Measurements from ENCODE around the gene CAMK2B.

CAMK2B gene

GRCh38 chr7:44286182-44286617, 39.2 kb downstream of the CAMK2B start:
- no peaks in the 10 kb centered on the region for H4K20me1 ChIP-seq (ENCODE audit: insufficient read depth, low read length)
- H3K9me2 ChIP-seq (ENCODE audit: low read depth, low read length), result no peaks in the 10 kb centered on the region
- TF ChIP-seq EZH2 (IDR thresholded peaks at IDR 0.05; ENCODE audit: borderline replicate concordance, low read length) (no peak), CTCF (IDR thresholded peaks at IDR 0.05; ENCODE audit: low read length) (peak; percentile 31; the same call in 1 of the 2 replicates)
- H3K9ac ChIP-seq (ENCODE audit: low read length), result no peak overlapping the region
- no peak overlapping the region for H3K27ac ChIP-seq (ENCODE audit: low read depth, low read length, poor library complexity, severe bottlenecking)
- no peak overlapping the region for H3K4me2 ChIP-seq (ENCODE audit: low read length)
- H3K79me2 ChIP-seq (ENCODE audit: insufficient read depth, low read length), result no peaks in the 10 kb centered on the region
- H3K36me3 ChIP-seq (ENCODE audit: insufficient read depth, low read length), result no peaks in the 10 kb centered on the region
- no peaks in the 10 kb centered on the region for H3K9me3 ChIP-seq (ENCODE audit: low read length)
- H2AFZ ChIP-seq (ENCODE audit: low read length), result no peak overlapping the region
- no peaks in the 10 kb centered on the region for H3K4me1 ChIP-seq (ENCODE audit: insufficient read depth, low read length, severe bottlenecking)
- H3K4me3 ChIP-seq (ENCODE audit: low read depth, low read length, poor library complexity, severe bottlenecking), result no peak overlapping the region
- H3F3A ChIP-seq (ENCODE audit: insufficient read depth, low read length), result no peaks in the 10 kb centered on the region
- H3K27me3 ChIP-seq (ENCODE audit: insufficient read depth, low read length), result peaks cover 12% of the 10 kb centered on the region

GRCh38 chr7:44285561-44285960, 39.8 kb downstream of the CAMK2B start:
- Histone ChIP-seq H3K79me2 (ENCODE audit: insufficient read depth, low read length) (no peaks in the 10 kb centered on the region), H3K9me2 (ENCODE audit: low read depth, low read length) (no peaks in the 10 kb centered on the region), H3K4me1 (ENCODE audit: insufficient read depth, low read length, severe bottlenecking) (no peaks in the 10 kb centered on the region), H2AFZ (ENCODE audit: low read length) (no peak overlapping the region), H3K9ac (ENCODE audit: low read length) (no peak overlapping the region), H3K4me3 (ENCODE audit: low read depth, low read length, poor library complexity, severe bottlenecking) (no peak overlapping the region), H3K27ac (ENCODE audit: low read depth, low read length, poor library complexity, severe bottlenecking) (no peak overlapping the region), H3F3A (ENCODE audit: insufficient read depth, low read length) (no peaks in the 10 kb centered on the region), H3K4me2 (ENCODE audit: low read length) (no peak overlapping the region), H4K20me1 (ENCODE audit: insufficient read depth, low read length) (no peaks in the 10 kb centered on the region), H3K27me3 (ENCODE audit: insufficient read depth, low read length) (peaks cover 8% of the 10 kb centered on the region), H3K9me3 (ENCODE audit: low read length) (no peaks in the 10 kb centered on the region), H3K36me3 (ENCODE audit: insufficient read depth, low read length) (no peaks in the 10 kb centered on the region)
- TF ChIP-seq CTCF (IDR thresholded peaks at IDR 0.05; ENCODE audit: low read length) (no peak), EZH2 (IDR thresholded peaks at IDR 0.05; ENCODE audit: borderline replicate concordance, low read length) (no peak)

- H2AFZ ChIP-seq (ENCODE audit: low read length), result no peak overlapping the region
- no peaks in the 10 kb centered on the region for H3K9me3 ChIP-seq (ENCODE audit: low read length)
- TF ChIP-seq CTCF (IDR thresholded peaks at IDR 0.05; ENCODE audit: low read length) (no peak), EZH2 (IDR thresholded peaks at IDR 0.05; ENCODE audit: borderline replicate concordance, low read length) (no peak)
- no peaks in the 10 kb centered on the region for H4K20me1 ChIP-seq (ENCODE audit: insufficient read depth, low read length)
- H3K4me2 ChIP-seq (ENCODE audit: low read length), result no peak overlapping the region
- no peaks in the 10 kb centered on the region for H3K9me2 ChIP-seq (ENCODE audit: low read depth, low read length)
- H3K79me2 ChIP-seq (ENCODE audit: insufficient read depth, low read length), result no peaks in the 10 kb centered on the region
- H3F3A ChIP-seq (ENCODE audit: insufficient read depth, low read length), result no peaks in the 10 kb centered on the region
- no peaks in the 10 kb centered on the region for H3K36me3 ChIP-seq (ENCODE audit: insufficient read depth, low read length)
- no peaks in the 10 kb centered on the region for H3K4me1 ChIP-seq (ENCODE audit: insufficient read depth, low read length, severe bottlenecking)
- H3K4me3 ChIP-seq (ENCODE audit: low read depth, low read length, poor library complexity, severe bottlenecking), result no peak overlapping the region
- H3K27ac ChIP-seq (ENCODE audit: low read depth, low read length, poor library complexity, severe bottlenecking), result no peak overlapping the region
- no peak overlapping the region for H3K9ac ChIP-seq (ENCODE audit: low read length)
- H3K27me3 ChIP-seq (ENCODE audit: insufficient read depth, low read length), result peaks cover 8% of the 10 kb centered on the region
These were observed 40.4 kb downstream of the CAMK2B start for GRCh38 chr7:44284881-44285541.
